HCT116 (cell line): ENCODE measurements around the gene DHRS12. TPM values are rescaled to one million over a fixed set of nuclear protein-coding genes. Genes with fewer than 3 reads are reported as not detected.

Experiments
- ATAC-seq: fragments of 200-7000 bp; cut with Tn5 transposase; 2 replicates; pipeline ENCODE4 v1.9.1; 2020; ENCODE audit warnings: mild to moderate bottlenecking, moderate library complexity
- BruUV-seq: library from RNA; stranded (reverse); fragments of 400-500 nt; replicated peaks from 2 replicates; lab custom pipeline; 2021; lab: Mats Ljungman, UMichigan
- CTCF ChIA-PET: fragments of 300-600 bp; sonication (Branson Sonifier 250); formaldehyde crosslinking; loops from one replicate; lab custom pipeline; 2021; ENCODE audit warnings: antibody characterized with exemption; lab: Charles Lee
- POLR2A ChIA-PET: fragments of 300-600, 350-600 bp; sonication (Branson Sonifier 250); formaldehyde crosslinking; loops from one replicate; lab custom pipeline; 2021; ENCODE audit warnings: antibody characterized with exemption; lab: Charles Lee
- RAD21 ChIA-PET, 2 experiments: fragments of 300-600 bp; sonication (Branson Sonifier 250); formaldehyde crosslinking; loops; one replicate each; lab custom pipeline; 2023; ENCODE audit warnings: low total read pairs in 2 of 2; ENCODE audit not compliant: uncharacterized antibody in 2 of 2, unreplicated experiment in 2 of 2, low non-redundant PET in 1 of 2; lab: Charles Lee
- DNase-seq: peaks from one replicate; pipeline ENCODE4 v3.0.0-alpha.2; 2010; ENCODE audit warnings: low read depth, low spot score
- H2AFZ ChIP-seq: fragments of 200-600 bp; shearing (Covaris generic), sonication (generic); 2 replicates; pipeline ENCODE4 v1.6.1; 2017; ENCODE audit warnings: low read depth, mixed run types, mixed read lengths, antibody characterized with exemption, low read length; ENCODE audit not compliant: poor library complexity, severe bottlenecking
- H3K27ac ChIP-seq: 2 replicates; pipeline ENCODE4 v1.5.1; 2012; ENCODE audit warnings: low read depth, low read length
- H3K27me3 ChIP-seq: fragments of 200-600 bp; sonication (generic); 2 replicates; pipeline ENCODE4 v1.6.1; 2016; ENCODE audit warnings: mixed run types, low read length, mixed read lengths; ENCODE audit not compliant: insufficient read depth
- H3K36me3 ChIP-seq, 2 experiments: fragments of 200-500 bp in 1 of 2; fragments of 200-600 bp in 1 of 2; sonication (Bioruptor generic) in 1 of 2; sonication (generic) in 1 of 2; 2 replicates each; pipeline versions ENCODE4 v1.5.1 to v1.6.1; 2014 to 2016; ENCODE audit warnings: low read length in 2 of 2, inconsistent platforms in 1 of 2, mixed read lengths in 1 of 2, mixed run types in 1 of 2; ENCODE audit not compliant: insufficient read depth in 2 of 2, control insufficient read depth in 1 of 2
- H3K4me1 ChIP-seq, 2 experiments: fragments of 200-600 bp in 1 of 2; sonication (generic) in 1 of 2; 2 replicates each; pipeline versions ENCODE4 v1.5.1 to v1.6.1; 2012 to 2017; ENCODE audit warnings: low read length in 2 of 2, inconsistent platforms in 1 of 2, mild to moderate bottlenecking in 1 of 2, mixed read lengths in 1 of 2, mixed run types in 1 of 2, moderate library complexity in 1 of 2; ENCODE audit not compliant: insufficient read depth in 2 of 2, control insufficient read depth in 1 of 2
- H3K4me2 ChIP-seq: fragments of 200-600 bp; sonication (generic); 2 replicates; pipeline ENCODE4 v1.6.1; 2017; ENCODE audit warnings: mixed run types, low read length, mixed read lengths
- H3K4me3 ChIP-seq, 2 experiments: fragments of 200-600 bp in 1 of 2; sonication (generic) in 1 of 2; replicated peaks in 1 of 2; 2 replicates each; pipeline ENCODE4 v1.5.1; 2011 to 2016; ENCODE audit warnings: low read length in 2 of 2, control low read depth in 1 of 2, low read depth in 1 of 2, mild to moderate bottlenecking in 1 of 2, mixed read lengths in 1 of 2, mixed run types in 1 of 2
- H3K79me2 ChIP-seq: fragments of 200-600 bp; sonication (generic); 2 replicates; pipeline ENCODE4 v1.6.1; 2017; ENCODE audit warnings: mild to moderate bottlenecking, mixed run types, low read length, moderate library complexity, mixed read lengths; ENCODE audit not compliant: insufficient read depth
- H3K9ac ChIP-seq: fragments of 200-600 bp; sonication (generic); 2 replicates; pipeline ENCODE4 v1.6.1; 2016; ENCODE audit warnings: low read length, mixed read lengths
- H3K9me2 ChIP-seq: fragments of 200-600 bp; sonication (generic), shearing (Covaris generic); 2 replicates; pipeline ENCODE4 v1.6.1; 2017; ENCODE audit warnings: mixed run types, mild to moderate bottlenecking, moderate library complexity; ENCODE audit not compliant: insufficient read depth
- H3K9me3 ChIP-seq, 2 experiments: fragments of 200-500 bp in 1 of 2; fragments of 200-600 bp in 1 of 2; sonication (Bioruptor generic) in 1 of 2; sonication (generic) in 1 of 2; 2 replicates each; pipeline ENCODE4 v1.6.1; 2014 to 2017; ENCODE audit warnings: low read length in 2 of 2, mixed read lengths in 2 of 2, inconsistent platforms in 1 of 2, low read depth in 1 of 2, mild to moderate bottlenecking in 1 of 2, mixed run types in 1 of 2, moderate library complexity in 1 of 2; ENCODE audit not compliant: control insufficient read depth in 1 of 2, insufficient read depth in 1 of 2
- H4K20me1 ChIP-seq: fragments of 200-600 bp; sonication (generic), shearing (Covaris generic); 2 replicates; pipeline ENCODE4 v1.6.1; 2017; ENCODE audit warnings: mixed run types, mild to moderate bottlenecking, moderate library complexity; ENCODE audit not compliant: insufficient read depth
- JUND ChIP-seq: IDR thresholded peaks from 2 replicates; pipeline ENCODE4 v1.6.1; 2012
- YY1 ChIP-seq: IDR thresholded peaks from 2 replicates; pipeline ENCODE4 v1.6.1; 2011; ENCODE audit warnings: low read length, low read depth, moderate library complexity, mild to moderate bottlenecking; ENCODE audit not compliant: insufficient replicate concordance; ENCODE audit errors: extremely low read depth
- intact Hi-C: fragments of 100-400 bp; cut with micrococcal nuclease; formaldehyde crosslinking; loops from 2 replicates; pipeline ENCODE4 v1.10.0; 2022
- total RNA-seq: library from RNA; stranded (reverse); gene quantifications from one replicate; pipeline ENCODE4 v1.2.1, GENCODE V29; 2021; ENCODE audit not compliant: unreplicated experiment
- TF ChIP-seq, protein P1 (sequence below): IDR thresholded peaks from 2 replicates; pipeline ENCODE4 v1.6.1; 2012; ENCODE audit warnings: low read depth

DHRS12 gene
- total RNA-seq, 1 experiment from 2014 or later, result 3.9 TPM

DNA sequence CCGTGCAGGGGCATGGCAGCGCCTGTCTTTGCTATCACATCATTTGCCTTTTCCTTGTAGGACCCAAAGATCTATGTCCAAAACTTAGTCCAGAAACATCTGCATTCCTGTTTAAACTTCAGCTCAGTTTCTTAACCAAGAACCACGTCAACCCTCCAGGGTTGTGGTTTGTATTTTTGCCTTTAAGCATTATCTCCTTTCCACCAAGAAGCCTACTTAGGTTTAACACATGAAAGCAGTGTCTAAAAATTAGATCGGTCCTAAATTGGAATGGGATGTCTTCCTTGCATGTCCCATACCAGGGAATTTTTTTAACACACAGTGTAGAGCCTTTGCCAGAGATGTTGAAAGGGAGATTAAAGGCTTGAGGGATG, 38.8 kb downstream of the DHRS12 start:
- no peaks in the 10 kb centered on the region for H4K20me1 ChIP-seq
- no TSS peak for BruUV-seq
- H3K4me3 ChIP-seq, result no peak overlapping the region
- TF ChIP-seq, protein P1, sequence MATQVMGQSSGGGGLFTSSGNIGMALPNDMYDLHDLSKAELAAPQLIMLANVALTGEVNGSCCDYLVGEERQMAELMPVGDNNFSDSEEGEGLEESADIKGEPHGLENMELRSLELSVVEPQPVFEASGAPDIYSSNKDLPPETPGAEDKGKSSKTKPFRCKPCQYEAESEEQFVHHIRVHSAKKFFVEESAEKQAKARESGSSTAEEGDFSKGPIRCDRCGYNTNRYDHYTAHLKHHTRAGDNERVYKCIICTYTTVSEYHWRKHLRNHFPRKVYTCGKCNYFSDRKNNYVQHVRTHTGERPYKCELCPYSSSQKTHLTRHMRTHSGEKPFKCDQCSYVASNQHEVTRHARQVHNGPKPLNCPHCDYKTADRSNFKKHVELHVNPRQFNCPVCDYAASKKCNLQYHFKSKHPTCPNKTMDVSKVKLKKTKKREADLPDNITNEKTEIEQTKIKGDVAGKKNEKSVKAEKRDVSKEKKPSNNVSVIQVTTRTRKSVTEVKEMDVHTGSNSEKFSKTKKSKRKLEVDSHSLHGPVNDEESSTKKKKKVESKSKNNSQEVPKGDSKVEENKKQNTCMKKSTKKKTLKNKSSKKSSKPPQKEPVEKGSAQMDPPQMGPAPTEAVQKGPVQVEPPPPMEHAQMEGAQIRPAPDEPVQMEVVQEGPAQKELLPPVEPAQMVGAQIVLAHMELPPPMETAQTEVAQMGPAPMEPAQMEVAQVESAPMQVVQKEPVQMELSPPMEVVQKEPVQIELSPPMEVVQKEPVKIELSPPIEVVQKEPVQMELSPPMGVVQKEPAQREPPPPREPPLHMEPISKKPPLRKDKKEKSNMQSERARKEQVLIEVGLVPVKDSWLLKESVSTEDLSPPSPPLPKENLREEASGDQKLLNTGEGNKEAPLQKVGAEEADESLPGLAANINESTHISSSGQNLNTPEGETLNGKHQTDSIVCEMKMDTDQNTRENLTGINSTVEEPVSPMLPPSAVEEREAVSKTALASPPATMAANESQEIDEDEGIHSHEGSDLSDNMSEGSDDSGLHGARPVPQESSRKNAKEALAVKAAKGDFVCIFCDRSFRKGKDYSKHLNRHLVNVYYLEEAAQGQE, result no peak
- TF ChIP-seq JUND (no peak), YY1 (no peak)
- no peak overlapping the region for H2AFZ ChIP-seq
- H3K79me2 ChIP-seq, result no peaks in the 10 kb centered on the region
- H3K27me3 ChIP-seq, result no peaks in the 10 kb centered on the region
- ATAC-seq (no peak), DNase-seq (no peak)
- ChIA-PET POLR2A (no interaction called here), CTCF (no interaction called here), RAD21 (no interaction called here)
- H3K9ac ChIP-seq, result no peak overlapping the region
- H3K9me3 ChIP-seq, result no peaks in the 10 kb centered on the region
- intact Hi-C loops, result no loop called here
- H3K27ac ChIP-seq, result no peak overlapping the region
- no peaks in the 10 kb centered on the region for H3K9me2 ChIP-seq
- no peak overlapping the region for H3K4me2 ChIP-seq
- no peaks in the 10 kb centered on the region; a peak in 1 of 4 replicates for H3K36me3 ChIP-seq
- peaks cover 5% of the 10 kb centered on the region in 2 experiments; a peak in 2 of 4 replicates for H3K4me1 ChIP-seq
